Natural killer cell (primary cell): Measurements from ENCODE around the gene TIMM44. TPM values are rescaled to one million over a fixed set of nuclear protein-coding genes. Genes with fewer than 3 reads are reported as not detected.

ENCODE experiments used
- ATAC-seq, 3 donors: fragments of 150-1000 bp in 2 of 3; fragments of 200-7000 bp in 1 of 3; cut with Tn5 transposase; 1 replicate in 1 of 3; 2 replicates in 2 of 3; pipeline ENCODE4 v1.10.0; 2021; ENCODE audit warnings: mild to moderate bottlenecking in 2 of 3, moderate library complexity in 2 of 3
- DNase-seq, 2 donors: peaks; one replicate each; pipeline versions ENCODE4 v3.0.0 to v3.0.0-alpha.2; 2013 to 2021; ENCODE audit warnings: mixed read lengths in 1 of 2
- H3K27ac ChIP-seq: one replicate; pipeline ENCODE4 v1.5.1; 2013; ENCODE audit warnings: mild to moderate bottlenecking, low read length
- H3K27me3 ChIP-seq: one replicate; pipeline ENCODE4 v1.6.1; 2013; ENCODE audit warnings: low read length; ENCODE audit not compliant: control insufficient read depth, insufficient read depth
- H3K36me3 ChIP-seq: one replicate; pipeline ENCODE4 v1.6.1; 2013; ENCODE audit warnings: low read length; ENCODE audit not compliant: control insufficient read depth, insufficient read depth
- H3K4me1 ChIP-seq: one replicate; pipeline ENCODE4 v1.6.1; 2013; ENCODE audit warnings: low read length; ENCODE audit not compliant: control insufficient read depth, insufficient read depth
- H3K4me3 ChIP-seq: one replicate; pipeline ENCODE4 v1.5.1; 2013; ENCODE audit warnings: low read length
- H3K9me3 ChIP-seq: one replicate; pipeline ENCODE4 v1.6.1; 2013; ENCODE audit warnings: low read length; ENCODE audit not compliant: control insufficient read depth, insufficient read depth
- H3K27ac Mint-ChIP-seq, 2 donors: one replicate each; pipeline ENCODE4 v1.8.0; 2022; ENCODE audit warnings: mild to moderate bottlenecking in 2 of 2, mixed read lengths in 2 of 2, moderate library complexity in 1 of 2
- H3K27me3 Mint-ChIP-seq, 2 donors: one replicate each; pipeline ENCODE4 v1.8.0; 2022; ENCODE audit warnings: low read depth in 2 of 2, mixed read lengths in 2 of 2
- H3K36me3 Mint-ChIP-seq: one replicate; pipeline ENCODE4 v1.8.0; 2022; ENCODE audit warnings: mixed read lengths
- H3K4me1 Mint-ChIP-seq, 2 donors: one replicate each; pipeline ENCODE4 v1.8.0; 2022; ENCODE audit warnings: mixed read lengths in 2 of 2
- H3K4me3 Mint-ChIP-seq: one replicate; pipeline ENCODE4 v1.8.0; 2022; ENCODE audit warnings: mild to moderate bottlenecking, moderate library complexity, mixed read lengths
- H3K9me3 Mint-ChIP-seq, 2 donors: one replicate each; pipeline ENCODE4 v1.8.0; 2022; ENCODE audit warnings: mixed read lengths in 2 of 2
- WGBS: methylation state at CpG from one replicate; pipeline ENCODE4 v1.1.7; 2013; ENCODE audit warnings: missing lambda C conversion rate; ENCODE audit not compliant: insufficient coverage; 5-methylcytosine and 5-hydroxymethylcytosine counted together
- intact Hi-C: fragments of 100-400 bp; cut with micrococcal nuclease; formaldehyde crosslinking; loops from one replicate; pipeline ENCODE4 v1.14.2; 2022
- total RNA-seq, 4 donors: library from RNA; stranded (reverse); fragments of 120-200 nt in 1 of 4; gene quantifications; one replicate each; pipeline versions ENCODE4 v1.2.3 to v1.2.4, GENCODE V29; 2013 to 2022
- TF ChIP-seq, protein P1 (sequence below): fragments of 200-600 bp; IDR thresholded peaks from one replicate; pipeline ENCODE4 v1.8.0; 2022; ENCODE audit warnings: antibody characterized with exemption

The TIMM44 gene
- total RNA-seq, 3 donors from 2014 or later (not counting 1 experiment from before 2014, with no cell fraction given): 83.3 to 116 (median 89.4) TPM

DNA sequence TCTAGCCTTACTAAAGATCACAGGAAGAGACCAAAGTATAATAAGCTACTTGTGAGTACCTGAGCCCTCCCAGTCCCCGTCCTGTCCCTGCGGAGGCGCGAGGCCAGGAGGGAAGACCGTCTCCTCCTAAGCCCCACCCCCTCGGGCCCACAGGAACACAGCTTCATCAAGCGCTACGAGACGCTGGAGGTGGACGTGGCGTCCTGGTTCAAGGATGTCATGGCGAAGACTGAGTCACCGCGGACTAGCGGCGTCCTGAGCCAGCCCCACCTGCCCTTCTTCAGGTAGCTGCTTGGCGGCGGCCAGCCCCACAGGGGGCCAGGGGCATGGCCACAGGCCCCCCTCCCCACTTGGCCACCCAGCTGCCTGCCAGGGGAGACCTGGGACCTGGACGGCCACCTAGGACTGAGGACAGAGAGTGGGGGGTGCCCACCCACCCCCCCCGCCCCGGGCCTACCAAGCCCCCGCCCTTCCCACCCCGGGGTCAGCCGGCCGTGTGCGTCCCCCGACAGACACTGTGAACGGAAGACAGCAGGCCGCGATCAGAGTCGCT lies 31.2 kb downstream of the TIMM44 start:
- ATAC-seq: no peak
- Mint-ChIP-seq H3K27ac (no peak overlapping the region), H3K4me3 (no peak overlapping the region), H3K4me1 (peaks cover 5 to 20% of the 10 kb centered on the region in 2 donors), H3K27me3 (peaks cover 0 to 16% of the 10 kb centered on the region in 2 donors), H3K36me3 (no peaks in the 10 kb centered on the region), H3K9me3 (no peaks in the 10 kb centered on the region)
- WGBS: 96% methylated on average over 31 of the region's 31 CpGs
- Histone ChIP-seq H3K27ac (no peak overlapping the region), H3K9me3 (no peaks in the 10 kb centered on the region), H3K4me3 (no peak overlapping the region), H3K4me1 (peaks cover 18% of the 10 kb centered on the region), H3K36me3 (peaks cover 32% of the 10 kb centered on the region), H3K27me3 (peaks cover 17% of the 10 kb centered on the region)
- intact Hi-C loops: no loop called here
- TF ChIP-seq, protein P1, sequence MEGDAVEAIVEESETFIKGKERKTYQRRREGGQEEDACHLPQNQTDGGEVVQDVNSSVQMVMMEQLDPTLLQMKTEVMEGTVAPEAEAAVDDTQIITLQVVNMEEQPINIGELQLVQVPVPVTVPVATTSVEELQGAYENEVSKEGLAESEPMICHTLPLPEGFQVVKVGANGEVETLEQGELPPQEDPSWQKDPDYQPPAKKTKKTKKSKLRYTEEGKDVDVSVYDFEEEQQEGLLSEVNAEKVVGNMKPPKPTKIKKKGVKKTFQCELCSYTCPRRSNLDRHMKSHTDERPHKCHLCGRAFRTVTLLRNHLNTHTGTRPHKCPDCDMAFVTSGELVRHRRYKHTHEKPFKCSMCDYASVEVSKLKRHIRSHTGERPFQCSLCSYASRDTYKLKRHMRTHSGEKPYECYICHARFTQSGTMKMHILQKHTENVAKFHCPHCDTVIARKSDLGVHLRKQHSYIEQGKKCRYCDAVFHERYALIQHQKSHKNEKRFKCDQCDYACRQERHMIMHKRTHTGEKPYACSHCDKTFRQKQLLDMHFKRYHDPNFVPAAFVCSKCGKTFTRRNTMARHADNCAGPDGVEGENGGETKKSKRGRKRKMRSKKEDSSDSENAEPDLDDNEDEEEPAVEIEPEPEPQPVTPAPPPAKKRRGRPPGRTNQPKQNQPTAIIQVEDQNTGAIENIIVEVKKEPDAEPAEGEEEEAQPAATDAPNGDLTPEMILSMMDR: no peak
- DNase-seq: no peak

DNA sequence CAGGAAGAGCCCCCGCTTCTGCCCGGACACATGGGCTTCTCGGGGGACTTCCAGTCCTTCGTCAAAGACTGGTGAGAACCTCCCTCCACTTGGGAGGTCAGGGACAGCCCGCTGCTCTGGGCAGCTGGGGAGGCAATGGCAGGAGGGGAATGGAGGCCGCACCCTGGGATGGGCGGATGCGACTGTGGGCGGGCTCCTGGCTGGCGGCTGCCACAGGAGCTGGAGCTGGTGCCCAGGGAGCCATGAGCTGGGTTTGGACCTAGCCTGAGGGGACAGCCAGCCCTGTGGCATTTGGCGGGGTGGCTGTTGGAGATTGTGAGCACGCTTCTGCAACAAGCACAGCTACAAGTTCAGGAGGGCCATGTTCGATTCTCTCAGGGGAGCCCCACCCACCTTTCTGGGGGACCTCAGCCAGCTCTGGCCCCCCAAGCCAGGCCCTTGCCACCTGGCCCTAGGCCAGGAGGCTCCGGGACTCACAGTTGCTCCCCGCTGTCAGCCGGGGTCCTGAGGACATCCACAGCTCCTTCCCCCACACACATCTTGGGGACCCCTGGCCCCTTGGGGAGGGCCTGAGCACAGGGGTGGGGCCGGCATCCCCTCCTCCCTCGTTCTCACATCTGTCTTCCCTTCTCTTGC lies 31.8 kb downstream of the TIMM44 start:
- Mint-ChIP-seq H3K4me3 (no peak overlapping the region), H3K4me1 (peaks cover 0 to 20% of the 10 kb centered on the region in 2 donors), H3K9me3 (no peaks in the 10 kb centered on the region), H3K27me3 (peaks cover 0 to 13% of the 10 kb centered on the region in 2 donors), H3K27ac (no peak overlapping the region), H3K36me3 (no peaks in the 10 kb centered on the region)
- intact Hi-C loops: no loop called here
- Histone ChIP-seq H3K4me1 (peaks cover 13% of the 10 kb centered on the region), H3K9me3 (no peaks in the 10 kb centered on the region), H3K36me3 (peaks cover 32% of the 10 kb centered on the region), H3K27me3 (peaks cover 13% of the 10 kb centered on the region), H3K27ac (no peak overlapping the region), H3K4me3 (no peak overlapping the region)
- ATAC-seq (no peak), DNase-seq (no peak)
- TF ChIP-seq, protein P1: no peak
- 96% methylated on average over 18 of the region's 18 CpGs for WGBS

DNA sequence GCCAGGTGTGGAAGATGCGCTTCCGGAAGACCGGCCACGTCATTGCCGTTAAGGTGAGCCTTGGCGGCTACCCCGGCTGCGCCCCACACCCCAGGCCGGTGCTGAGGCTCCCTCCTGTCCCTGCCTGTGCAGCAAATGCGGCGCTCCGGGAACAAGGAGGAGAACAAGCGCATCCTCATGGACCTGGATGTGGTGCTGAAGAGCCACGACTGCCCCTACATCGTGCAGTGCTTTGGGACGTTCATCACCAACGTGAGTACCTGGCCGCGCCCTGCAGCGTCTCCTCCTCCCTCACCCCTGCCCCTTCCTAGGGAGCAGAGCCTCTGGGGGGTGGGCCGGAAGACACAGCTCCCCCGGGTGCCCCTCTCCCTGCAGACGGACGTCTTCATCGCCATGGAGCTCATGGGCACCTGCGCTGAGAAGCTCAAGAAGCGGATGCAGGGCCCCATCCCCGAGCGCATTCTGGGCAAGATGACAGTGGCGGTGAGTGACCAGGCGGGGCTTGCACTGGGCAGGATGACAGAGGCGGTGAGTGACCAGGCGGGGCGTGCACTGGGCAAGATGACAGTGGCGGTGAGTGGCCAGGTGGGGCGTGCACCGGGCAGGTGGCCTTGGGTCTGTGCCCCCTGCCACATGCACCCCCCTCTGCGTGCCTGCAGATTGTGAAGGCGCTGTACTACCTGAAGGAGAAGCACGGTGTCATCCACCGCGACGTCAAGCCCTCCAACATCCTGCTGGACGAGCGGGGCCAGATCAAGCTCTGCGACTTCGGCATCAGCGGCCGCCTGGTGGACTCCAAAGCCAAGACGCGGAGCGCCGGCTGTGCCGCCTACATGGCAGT lies 32.9 kb downstream of the TIMM44 start:
- no peak for DNase-seq
- ATAC-seq: no peak
- Mint-ChIP-seq H3K27ac (no peak overlapping the region), H3K4me3 (peak overlapping the region; percentile 53), H3K9me3 (no peaks in the 10 kb centered on the region), H3K27me3 (peaks cover 0 to 8% of the 10 kb centered on the region in 2 donors), H3K4me1 (peaks cover 0 to 28% of the 10 kb centered on the region in 2 donors), H3K36me3 (no peaks in the 10 kb centered on the region)
- intact Hi-C loops: no loop called here
- Histone ChIP-seq H3K4me1 (peaks cover 11% of the 10 kb centered on the region), H3K36me3 (peaks cover 37% of the 10 kb centered on the region), H3K27ac (no peak overlapping the region), H3K4me3 (no peak overlapping the region), H3K9me3 (no peaks in the 10 kb centered on the region), H3K27me3 (peaks cover 7% of the 10 kb centered on the region)
- TF ChIP-seq, protein P1: no peak
- 97% methylated on average over 54 of the region's 54 CpGs for WGBS
